Sigmoid colon (tissue), 7 donors: ENCODE results near the gene HEXB. TPM values are rescaled to one million over a fixed set of nuclear protein-coding genes. Genes with fewer than 3 reads are reported as not detected.
A peak's percentile ranks its signal among the peaks of the same experiment; 100 is the strongest.

Experiments used
- DNase-seq: peaks from one replicate; pipeline ENCODE4 v3.0.0-alpha.2; 2019
- H3K27ac ChIP-seq, 4 donors: fragments of 200-600 bp; sonication (generic); one replicate each; pipeline ENCODE4 v1.5.1; 2016 to 2019; ENCODE audit warnings: mild to moderate bottlenecking in 1 of 4
- H3K27me3 ChIP-seq, 3 donors: fragments of 200-600 bp; sonication (generic); one replicate each; pipeline ENCODE4 v1.5.1; 2019; ENCODE audit warnings: mild to moderate bottlenecking in 1 of 3
- H3K36me3 ChIP-seq, 4 donors: fragments of 200-600 bp; sonication (generic); one replicate each; pipeline ENCODE4 v1.5.1; 2016 to 2019
- H3K4me1 ChIP-seq, 4 donors: fragments of 200-600 bp; sonication (generic); one replicate each; pipeline ENCODE4 v1.5.1; 2017 to 2019
- H3K4me3 ChIP-seq, 4 donors: fragments of 200-600 bp; sonication (generic); one replicate each; pipeline ENCODE4 v1.5.1; 2017 to 2019; ENCODE audit warnings: mild to moderate bottlenecking in 2 of 4, moderate library complexity in 1 of 4
- H3K9me3 ChIP-seq, 4 donors: fragments of 200-600 bp in 3 of 4; sonication (generic) in 3 of 4; one replicate each; pipeline versions ENCODE4 v1.5.1 to v1.6.1; 2013 to 2019
- EP300 ChIP-seq, 4 donors: sonication (generic); formaldehyde crosslinking; IDR thresholded peaks; one replicate each; pipeline ENCODE4 v1.6.1; 2017; ENCODE audit warnings: antibody characterized with exemption in 4 of 4
- POLR2A ChIP-seq, 2 donors: fragments of 450-650 bp; IDR thresholded peaks; one replicate each; pipeline ENCODE4 v1.6.1; 2016; ENCODE audit warnings: antibody characterized with exemption in 2 of 2, mild to moderate bottlenecking in 2 of 2, moderate library complexity in 2 of 2
- POLR2AphosphoS5 ChIP-seq, 4 donors: sonication (generic); formaldehyde crosslinking; IDR thresholded peaks; one replicate each; pipeline ENCODE4 v1.6.1; 2017; ENCODE audit warnings: antibody characterized with exemption in 4 of 4
- WGBS, 2 donors: extraction: QIAGEN DNeasy Blood & Tissue Kit; methylation state at CpG; one replicate each; pipeline ENCODE4 v1.1.7; 2013; 5-methylcytosine and 5-hydroxymethylcytosine counted together
- intact Hi-C: fragments of 100-400 bp; cut with DNase I; formaldehyde crosslinking; loops from one replicate; pipeline ENCODE4 v1.15.1; 2023
- polyA plus RNA-seq, 3 donors: library from polyadenylated mRNA; stranded (reverse); fragments of 200-250 nt; gene quantifications; one replicate each; pipeline ENCODE4 v1.2.3, GENCODE V29; 2013
- total RNA-seq, 4 donors: library from RNA; depleted of rRNA; stranded (reverse); fragments of >200 nt; gene quantifications; one replicate each; pipeline ENCODE4 v1.1.0, GENCODE V29; 2016
- TF ChIP-seq, protein P1 (sequence below), 4 experiments: fragments of 450-650 bp in 3 of 4; fragments of 200-600 bp in 1 of 4; IDR thresholded peaks; one replicate each; pipeline ENCODE4 v1.5.1; 2016 to 2019; ENCODE audit warnings: antibody characterized with exemption in 4 of 4, mild to moderate bottlenecking in 3 of 4, moderate library complexity in 2 of 4
- donor health status: healthy with polysubstance abuse.
- donor health status: Bipolar disorder and iron deficiency.
- donor health status: healthy.

HEXB gene
- total and polyA plus RNA-seq, 7 donors, result 51.7 to 132 (median 95.7) TPM

DNA sequence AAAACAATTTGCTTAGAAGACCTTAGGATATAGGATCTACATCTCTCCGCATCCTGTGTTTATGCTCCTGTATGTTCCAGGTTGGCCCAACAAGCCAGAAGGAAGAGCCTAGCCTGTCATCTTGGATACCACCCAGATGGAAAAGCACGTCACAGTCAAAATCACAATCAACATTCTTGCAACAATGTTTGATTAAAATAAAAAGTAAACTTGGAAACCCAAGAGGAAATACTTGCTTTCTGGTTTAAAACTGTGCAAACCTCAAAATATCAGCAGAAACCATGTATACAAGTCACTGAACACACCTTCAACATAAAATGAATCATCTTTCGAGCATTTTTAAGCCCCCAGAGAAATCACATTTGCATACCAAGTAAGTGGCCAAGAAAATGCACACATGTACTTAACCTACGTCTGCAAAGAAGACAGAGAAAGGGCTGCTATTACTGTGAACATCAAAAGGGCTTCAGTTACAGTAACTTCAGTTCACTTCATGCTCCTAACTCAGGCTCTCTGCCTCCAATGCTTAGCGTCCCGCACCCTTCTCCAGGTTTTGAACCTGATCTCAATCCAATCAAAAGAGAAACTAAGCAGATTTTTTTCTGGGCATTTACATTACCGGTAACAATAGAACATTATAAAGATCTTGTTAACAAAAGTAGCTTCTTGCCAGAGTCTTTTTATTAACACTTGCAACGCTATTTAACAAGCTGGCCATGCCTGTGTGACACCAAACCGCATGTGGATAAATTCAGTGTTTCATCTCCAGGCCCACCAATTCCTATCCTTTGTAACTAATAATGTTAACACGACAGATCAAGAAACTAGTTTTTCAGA lies 45.8 kb upstream of the HEXB start:
- Histone ChIP-seq H3K4me1 (peaks cover 0 to 36% (median 26%) of the 10 kb centered on the region in 4 donors), H3K27me3 (no peaks in the 10 kb centered on the region), H3K9me3 (no peaks in the 10 kb centered on the region), H3K36me3 (peaks cover 0 to 14% (median 0%) of the 10 kb centered on the region in 4 donors), H3K4me3 (peak overlapping the region; percentile 52 to 71 (median 58)), H3K27ac (peak overlapping the region; percentile 67 to 83 (median 78))
- DNase-seq, result no peak
- 3 to 12% methylated on average over 10 of the region's 10 CpGs for WGBS, 2 donors
- intact Hi-C loops, result no loop called here
- TF ChIP-seq EP300 (IDR thresholded peaks at IDR 0.05), result no peak
- TF ChIP-seq, protein P1, sequence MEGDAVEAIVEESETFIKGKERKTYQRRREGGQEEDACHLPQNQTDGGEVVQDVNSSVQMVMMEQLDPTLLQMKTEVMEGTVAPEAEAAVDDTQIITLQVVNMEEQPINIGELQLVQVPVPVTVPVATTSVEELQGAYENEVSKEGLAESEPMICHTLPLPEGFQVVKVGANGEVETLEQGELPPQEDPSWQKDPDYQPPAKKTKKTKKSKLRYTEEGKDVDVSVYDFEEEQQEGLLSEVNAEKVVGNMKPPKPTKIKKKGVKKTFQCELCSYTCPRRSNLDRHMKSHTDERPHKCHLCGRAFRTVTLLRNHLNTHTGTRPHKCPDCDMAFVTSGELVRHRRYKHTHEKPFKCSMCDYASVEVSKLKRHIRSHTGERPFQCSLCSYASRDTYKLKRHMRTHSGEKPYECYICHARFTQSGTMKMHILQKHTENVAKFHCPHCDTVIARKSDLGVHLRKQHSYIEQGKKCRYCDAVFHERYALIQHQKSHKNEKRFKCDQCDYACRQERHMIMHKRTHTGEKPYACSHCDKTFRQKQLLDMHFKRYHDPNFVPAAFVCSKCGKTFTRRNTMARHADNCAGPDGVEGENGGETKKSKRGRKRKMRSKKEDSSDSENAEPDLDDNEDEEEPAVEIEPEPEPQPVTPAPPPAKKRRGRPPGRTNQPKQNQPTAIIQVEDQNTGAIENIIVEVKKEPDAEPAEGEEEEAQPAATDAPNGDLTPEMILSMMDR (IDR thresholded peaks at IDR 0.05), result no peak
- TF ChIP-seq POLR2A (IDR thresholded peaks at IDR 0.05), result no peak
- TF ChIP-seq POLR2AphosphoS5 (IDR thresholded peaks at IDR 0.05), result no peak

DNA sequence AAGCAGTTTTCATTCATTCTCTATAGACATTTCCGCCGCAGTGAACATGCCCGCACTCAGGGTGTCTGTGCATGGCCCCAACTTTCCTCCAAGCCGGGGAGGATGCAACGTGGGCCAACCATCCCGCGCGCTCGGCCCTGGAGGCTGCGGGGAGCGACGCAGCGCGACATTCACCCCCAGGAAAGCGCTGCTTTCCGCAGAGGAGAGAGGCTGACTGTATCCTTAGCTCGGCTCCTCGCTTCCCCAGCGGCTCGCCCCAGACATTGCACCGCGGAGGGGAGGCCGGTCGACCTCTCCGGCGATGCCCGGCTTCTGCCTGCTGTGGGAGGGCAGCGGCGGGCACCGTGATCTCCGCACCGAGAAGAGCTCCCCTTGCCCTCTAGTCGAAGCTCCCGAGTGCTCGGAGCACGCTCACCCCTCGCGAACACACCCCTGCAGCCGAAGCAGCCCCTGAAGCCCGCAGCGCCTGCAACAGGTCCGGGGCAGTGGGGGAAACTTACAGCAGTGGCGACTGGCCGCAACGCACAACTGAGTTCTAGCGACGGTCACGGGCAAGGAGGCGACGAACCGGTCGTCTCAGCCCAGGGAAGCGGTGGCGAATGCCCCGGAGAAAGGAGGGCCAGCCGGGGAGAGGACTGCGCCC lies 45.1 kb upstream of the HEXB start:
- WGBS, 2 donors, result 0% methylated on average over 57 of the region's 57 CpGs
- intact Hi-C loops, result loop anchor here (2.0 kb wide), 1 partner anchor 605 kb away; no protein-coding TSS in a partner anchor
- Histone ChIP-seq H3K27me3 (no peaks in the 10 kb centered on the region), H3K4me1 (peaks cover 0 to 36% (median 26%) of the 10 kb centered on the region in 4 donors), H3K4me3 (peak overlapping the region; percentile 52 to 71 (median 58)), H3K36me3 (peaks cover 0 to 11% (median 0%) of the 10 kb centered on the region in 4 donors), H3K9me3 (no peaks in the 10 kb centered on the region), H3K27ac (peak overlapping the region; percentile 67 to 83 (median 78))
- DNase-seq, result peak; percentile 72
- TF ChIP-seq, protein P1 (IDR thresholded peaks at IDR 0.05), result peak in 1 of 4 experiments; percentile 28
- TF ChIP-seq POLR2AphosphoS5 (IDR thresholded peaks at IDR 0.05), result no peak

DNA sequence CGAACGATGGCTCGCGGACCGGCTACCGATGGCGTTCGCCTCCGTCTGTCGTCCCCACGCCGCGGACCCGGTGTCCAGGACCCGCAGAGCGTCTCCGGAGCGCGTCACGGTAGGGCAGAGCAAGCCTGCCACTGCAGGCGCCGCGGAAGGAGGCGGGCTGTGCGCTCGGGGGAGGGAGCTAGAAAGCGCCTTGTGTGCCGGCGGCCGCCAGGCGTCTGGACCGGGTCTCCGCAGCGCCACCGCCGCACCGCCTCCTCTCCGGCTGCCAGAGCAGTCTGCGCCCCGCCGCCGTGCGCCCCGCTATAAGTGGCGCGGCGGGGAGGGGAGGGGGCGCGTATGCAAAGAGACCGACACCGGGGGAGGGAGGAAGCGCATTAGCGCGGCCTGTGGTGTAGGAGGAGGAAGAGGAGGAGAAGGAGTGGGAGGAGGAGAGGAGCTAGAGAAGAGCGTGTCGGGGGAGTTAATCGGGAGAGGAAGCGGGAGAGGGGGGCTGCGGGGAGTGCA lies 44.5 kb upstream of the HEXB start, which contains the start of gene ENC1:
Gene ENC1, minus strand, starts transcription at position 279 of the 504 bp plus-strand sequence. CDS start 4,243 bp downstream, outside the sequence.
- Histone ChIP-seq H3K36me3 (peaks cover 0 to 5% (median 0%) of the 10 kb centered on the region in 4 donors), H3K9me3 (no peaks in the 10 kb centered on the region), H3K4me3 (peak within 1 kb of the TSS; percentile 52 to 71 (median 58)), H3K27me3 (no peaks in the 10 kb centered on the region), H3K27ac (peak within 1 kb of the TSS; percentile 67 to 83 (median 78)), H3K4me1 (peaks cover 0 to 36% (median 26%) of the 10 kb centered on the region in 4 donors)
- WGBS, 2 donors, result 1% methylated on average over 59 of the region's 59 CpGs
- intact Hi-C loops, result loop anchor here (2.0 kb wide), 1 partner anchor 606 kb away; no protein-coding TSS in a partner anchor
- DNase-seq, result peak; percentile 87
- TF ChIP-seq, protein P1 (IDR thresholded peaks at IDR 0.05), result peak; percentile 28 to 58 (median 50)
- TF ChIP-seq POLR2A (IDR thresholded peaks at IDR 0.05) (peak in 1 of 2 donors; percentile 59), EP300 (IDR thresholded peaks at IDR 0.05) (no peak), POLR2AphosphoS5 (IDR thresholded peaks at IDR 0.05) (peak in 3 of 4 donors; percentile 62 to 72 (median 68))

DNA sequence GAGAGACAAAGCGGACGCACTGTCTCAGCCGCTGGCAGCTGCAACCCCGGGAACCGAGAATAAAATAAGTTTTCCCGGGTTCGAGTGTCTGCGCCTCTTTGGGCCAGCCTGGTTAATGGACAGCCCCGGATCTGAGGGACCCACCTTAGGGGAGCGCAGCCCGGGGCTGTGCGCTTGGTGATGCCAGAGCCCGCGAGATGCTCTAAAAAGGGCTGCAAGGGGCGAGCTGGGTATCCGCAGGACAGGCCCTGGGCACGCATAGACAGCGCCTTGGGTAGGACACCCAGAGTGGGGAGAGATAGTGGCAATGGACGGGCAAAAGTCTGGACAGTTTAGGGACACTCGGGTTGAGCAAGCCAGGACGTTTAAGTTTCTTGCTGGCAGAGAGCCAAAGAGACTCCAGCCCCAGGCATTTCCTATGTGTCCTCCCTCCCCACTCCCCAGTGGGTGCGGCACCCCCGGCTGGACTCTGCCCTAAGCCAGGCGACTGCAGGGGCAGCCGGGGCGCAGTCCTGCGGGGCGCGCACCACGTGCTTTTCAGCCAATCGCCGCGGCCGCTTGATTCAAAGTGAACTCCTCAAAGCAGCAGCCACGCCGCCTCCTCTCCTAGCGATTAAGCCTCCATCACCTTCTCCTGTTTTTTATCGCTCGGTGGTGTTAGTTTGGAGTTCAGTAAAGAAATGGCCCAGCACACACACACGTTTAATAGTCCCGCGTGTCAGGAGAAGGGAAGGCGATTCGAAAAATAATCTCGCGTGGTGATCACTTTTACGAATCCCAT lies 43.9 kb upstream of the HEXB start:
- TF ChIP-seq, protein P1 (IDR thresholded peaks at IDR 0.05), result no peak
- TF ChIP-seq POLR2AphosphoS5 (IDR thresholded peaks at IDR 0.05), result peak in 2 of 4 donors; percentile 29 to 46
- peak overlapping the region; percentile 52 to 71 (median 58) for H3K4me3 ChIP-seq
- DNase-seq, result peak; percentile 81
- peak overlapping the region; percentile 67 to 83 (median 78) for H3K27ac ChIP-seq
- H3K27me3 ChIP-seq, result no peaks in the 10 kb centered on the region
- 1% methylated on average over 47 of the region's 47 CpGs for WGBS, 2 donors
- H3K36me3 ChIP-seq, result no peaks in the 10 kb centered on the region
- H3K4me1 ChIP-seq, result peaks cover 0 to 36% (median 26%) of the 10 kb centered on the region in 4 donors
- intact Hi-C loops, result loop anchor here (2.0 kb wide), 1 partner anchor 606 kb away; no protein-coding TSS in a partner anchor
- no peaks in the 10 kb centered on the region for H3K9me3 ChIP-seq
